H9 (cell line): ENCODE measurements around the gene OR4C6. TPM values are rescaled to one million over a fixed set of nuclear protein-coding genes. Genes with fewer than 3 reads are reported as not detected.

ENCODE experiments used
- DNase-seq: peaks from one replicate; pipeline ENCODE4 v3.0.0-alpha.2; 2017
- H2AFZ ChIP-seq: one replicate; pipeline ENCODE4 v1.6.1; 2013; ENCODE audit warnings: mild to moderate bottlenecking, low read length, control low read depth, moderate library complexity
- H2AK5ac ChIP-seq: 2 replicates; pipeline ENCODE4 v1.6.1; 2013; ENCODE audit warnings: low read length, control low read depth, mixed read lengths; ENCODE audit not compliant: insufficient read length
- H2BK120ac ChIP-seq: one replicate; pipeline ENCODE4 v1.6.1; 2013; ENCODE audit warnings: low read depth, mild to moderate bottlenecking, low read length, control low read depth, inconsistent platforms; ENCODE audit not compliant: poor library complexity, severe bottlenecking
- H2BK12ac ChIP-seq: 2 replicates; pipeline ENCODE4 v1.6.1; 2013; ENCODE audit warnings: low read length, control low read depth, mixed read lengths, low read depth; ENCODE audit not compliant: insufficient read length
- H2BK15ac ChIP-seq: 2 replicates; pipeline ENCODE4 v1.6.1; 2013; ENCODE audit warnings: low read depth, low read length, control low read depth
- H2BK20ac ChIP-seq: one replicate; pipeline ENCODE4 v1.6.1; 2013; ENCODE audit warnings: low read depth, mild to moderate bottlenecking, low read length, control low read depth, inconsistent platforms; ENCODE audit not compliant: poor library complexity, severe bottlenecking
- H2BK5ac ChIP-seq: 2 replicates; pipeline ENCODE4 v1.6.1; 2013; ENCODE audit warnings: low read length, control low read depth, mixed read lengths; ENCODE audit not compliant: insufficient read length
- H3K14ac ChIP-seq: 2 replicates; pipeline ENCODE4 v1.6.1; 2013; ENCODE audit warnings: low read length, control low read depth; ENCODE audit not compliant: insufficient read depth
- H3K18ac ChIP-seq: 2 replicates; pipeline ENCODE4 v1.6.1; 2013; ENCODE audit warnings: low read depth, mild to moderate bottlenecking, mixed read lengths, low read length, control low read depth; ENCODE audit not compliant: insufficient read length
- H3K23ac ChIP-seq: 2 replicates; pipeline ENCODE4 v1.6.1; 2013; ENCODE audit warnings: low read length, control low read depth, mixed read lengths, low read depth; ENCODE audit not compliant: insufficient read length
- H3K23me2 ChIP-seq: 2 replicates; pipeline ENCODE4 v1.6.1; 2013; ENCODE audit warnings: low read depth, mild to moderate bottlenecking, mixed read lengths, low read length, control low read depth; ENCODE audit not compliant: insufficient read length, poor library complexity, severe bottlenecking
- H3K27ac ChIP-seq: 2 replicates; pipeline ENCODE4 v1.5.1; 2013; ENCODE audit warnings: low read length, control low read depth, mixed read lengths, low read depth; ENCODE audit not compliant: insufficient read length
- H3K27me3 ChIP-seq: 2 replicates; pipeline ENCODE4 v1.6.1; 2013; ENCODE audit warnings: low read length, control low read depth, inconsistent platforms; ENCODE audit not compliant: insufficient read depth
- H3K4ac ChIP-seq: 2 replicates; pipeline ENCODE4 v1.6.1; 2013; ENCODE audit warnings: low read depth, mild to moderate bottlenecking, control low read depth, inconsistent platforms, low read length, moderate library complexity
- H3K4me1 ChIP-seq: 2 replicates; pipeline ENCODE4 v1.6.1; 2013; ENCODE audit warnings: low read length, control low read depth, inconsistent platforms; ENCODE audit not compliant: insufficient read depth
- H3K4me2 ChIP-seq: 2 replicates; pipeline ENCODE4 v1.6.1; 2013; ENCODE audit warnings: low read length, control low read depth, mixed read lengths; ENCODE audit not compliant: insufficient read length, insufficient read depth
- H3K56ac ChIP-seq: 2 replicates; pipeline ENCODE4 v1.6.1; 2013; ENCODE audit warnings: low read depth, mild to moderate bottlenecking, mixed read lengths, low read length, control low read depth; ENCODE audit not compliant: insufficient read length
- H3K79me1 ChIP-seq: 2 replicates; pipeline ENCODE4 v1.6.1; 2013; ENCODE audit warnings: low read depth, mild to moderate bottlenecking, moderate library complexity, low read length, control low read depth, inconsistent platforms; ENCODE audit not compliant: insufficient read depth, poor library complexity, severe bottlenecking
- H3K79me2 ChIP-seq: 2 replicates; pipeline ENCODE4 v1.6.1; 2013; ENCODE audit warnings: low read length, control low read depth, inconsistent platforms; ENCODE audit not compliant: insufficient read depth
- H3K9ac ChIP-seq: 2 replicates; pipeline ENCODE4 v1.6.1; 2013; ENCODE audit warnings: low read length, control low read depth, mixed read lengths; ENCODE audit not compliant: insufficient read length; ENCODE audit errors: extremely low read depth
- H3K9me3 ChIP-seq: one replicate; pipeline ENCODE4 v1.6.1; 2013; ENCODE audit warnings: low read depth, low read length, inconsistent platforms; ENCODE audit not compliant: control insufficient read depth
- H3T11ph ChIP-seq: one replicate; pipeline ENCODE4 v1.6.1; 2013; ENCODE audit warnings: mild to moderate bottlenecking, low read length, control low read depth, inconsistent platforms
- H4K20me1 ChIP-seq: one replicate; pipeline ENCODE4 v1.6.1; 2013; ENCODE audit not compliant: control insufficient read depth, insufficient read length, insufficient read depth
- H4K5ac ChIP-seq: 2 replicates; pipeline ENCODE4 v1.6.1; 2013; ENCODE audit warnings: low read depth, mild to moderate bottlenecking, mixed read lengths, low read length, control low read depth; ENCODE audit not compliant: insufficient read length
- H4K8ac ChIP-seq: replicated peaks from 2 replicates; pipeline ENCODE4 v1.6.1; 2013; ENCODE audit warnings: low read length, control low read depth, mixed read lengths, low read depth; ENCODE audit not compliant: insufficient read length
- H4K91ac ChIP-seq: 2 replicates; pipeline ENCODE4 v1.6.1; 2013; ENCODE audit warnings: low read depth, mild to moderate bottlenecking, moderate library complexity, mixed read lengths, low read length, control low read depth; ENCODE audit not compliant: insufficient read length
- H3K27ac Mint-ChIP-seq, 3 experiments: 2 replicates in 2 of 3; 3 replicates in 1 of 3; pipeline ENCODE4 v1.8.0; 2020 to 2021; ENCODE audit warnings: mixed read lengths in 3 of 3, mild to moderate bottlenecking in 1 of 3, moderate library complexity in 1 of 3
- H3K27me3 Mint-ChIP-seq: 2 replicates; pipeline ENCODE4 v1.8.0; 2021; ENCODE audit warnings: low read depth, mild to moderate bottlenecking, moderate library complexity, mixed read lengths
- H3K36me3 Mint-ChIP-seq, 3 experiments: 2 replicates in 2 of 3; 3 replicates in 1 of 3; pipeline ENCODE4 v1.8.0; 2020 to 2021; ENCODE audit warnings: low read depth in 3 of 3, mixed read lengths in 3 of 3; ENCODE audit not compliant: insufficient read depth in 1 of 3
- H3K4me1 Mint-ChIP-seq, 2 experiments: 2 replicates each; pipeline ENCODE4 v1.8.0; 2020; ENCODE audit warnings: mixed read lengths in 2 of 2
- H3K4me3 Mint-ChIP-seq, 2 experiments: 2 replicates in 1 of 2; 3 replicates in 1 of 2; pipeline ENCODE4 v1.8.0; 2020 to 2021; ENCODE audit warnings: mild to moderate bottlenecking in 2 of 2, mixed read lengths in 2 of 2, moderate library complexity in 1 of 2
- H3K9me3 Mint-ChIP-seq, 2 experiments: 2 replicates in 1 of 2; 3 replicates in 1 of 2; pipeline ENCODE4 v1.8.0; 2020; ENCODE audit warnings: mild to moderate bottlenecking in 2 of 2, mixed read lengths in 2 of 2, moderate library complexity in 1 of 2
- CTCF ChIP-seq: fragments of 200-600 bp; sonication (generic); conservative IDR thresholded peaks from 3 replicates; pipeline ENCODE4 v1.8.0; 2021; ENCODE audit warnings: antibody characterized with exemption, mild to moderate bottlenecking
- WGBS: extraction: QIAGEN DNeasy Blood & Tissue Kit; methylation state at CpG from one replicate; pipeline ENCODE4 v1.1.7; 2013; ENCODE audit warnings: missing lambda C conversion rate, low lambda C conversion rate, mixed read lengths; ENCODE audit not compliant: insufficient read length; ENCODE audit errors: extremely low coverage; 5-methylcytosine and 5-hydroxymethylcytosine counted together
- total RNA-seq: library from RNA; stranded (reverse); gene quantifications from 2 replicates; pipeline ENCODE4 v1.2.1, GENCODE V29; 2021

The OR4C6 gene
- total RNA-seq, 1 experiment from 2014 or later: not detected

- Histone ChIP-seq H3K27me3 (no peaks in the 10 kb centered on the region), H4K8ac (no peak overlapping the region), H2BK15ac (no peak overlapping the region), H4K5ac (no peak overlapping the region), H3K56ac (no peak overlapping the region), H2BK20ac (no peak overlapping the region), H2BK5ac (no peak overlapping the region), H4K91ac (no peak overlapping the region), H3K4ac (no peak overlapping the region), H3K79me2 (no peaks in the 10 kb centered on the region), H3K9ac (no peak overlapping the region), H3K4me2 (no peak overlapping the region), H3K79me1 (no peaks in the 10 kb centered on the region), H4K20me1 (no peaks in the 10 kb centered on the region), H3K27ac (no peak overlapping the region), H3K23me2 (no peaks in the 10 kb centered on the region), H3K4me1 (no peaks in the 10 kb centered on the region), H2BK12ac (no peak overlapping the region), H3K18ac (no peak overlapping the region), H3K14ac (no peak overlapping the region), H3K9me3 (peaks cover 48% of the 10 kb centered on the region), H2BK120ac (no peak overlapping the region), H2AFZ (no peak overlapping the region), H3T11ph (no peak overlapping the region), H3K23ac (no peak overlapping the region), H2AK5ac (no peak overlapping the region)
- WGBS: no CpG with 5 or more reads among the region's 3 CpGs
- H3K27me3 Mint-ChIP-seq: no peaks in the 10 kb centered on the region; the same call in 1 of the 2 replicates
- no peak for DNase-seq
- H3K4me1 Mint-ChIP-seq: no peaks in the 10 kb centered on the region
- H3K27ac Mint-ChIP-seq: no peak overlapping the region
- peaks cover 0 to 20% (median 3%) of the 10 kb centered on the region in 3 experiments; a peak in 5 of 7 replicates for H3K36me3 Mint-ChIP-seq
- H3K4me3 Mint-ChIP-seq: no peak overlapping the region
- TF ChIP-seq CTCF: no peak
- H3K9me3 Mint-ChIP-seq: peaks cover 67 to 71% of the 10 kb centered on the region in 2 experiments
Measured at GRCh38 chr11:55697817-55698216, 35.8 kb downstream of the OR4C6 start.
